H1 (cell line): ENCODE results near the gene PDK2. TPM values are rescaled to one million over a fixed set of nuclear protein-coding genes. Genes with fewer than 3 reads are reported as not detected.

ENCODE experiments used
- BACH1 ChIP-seq: IDR thresholded peaks from 2 replicates; pipeline ENCODE4 v1.6.1; 2012; ENCODE audit warnings: low read length, improper control_type of control experiment
- CBX8 ChIP-seq: fragments of 300-800, 300-1000 bp; sonication (generic); IDR thresholded peaks from 2 replicates; pipeline ENCODE4 v1.7.1; 2016; ENCODE audit warnings: low read depth, low read length, borderline replicate concordance
- CTCF ChIP-seq, 3 experiments: IDR thresholded peaks; 1 replicate in 2 of 3; 2 replicates in 1 of 3; pipeline versions ENCODE4 v1.5.1 to v1.6.1; 2011; ENCODE audit warnings: low read length in 3 of 3, mild to moderate bottlenecking in 3 of 3, inconsistent platforms in 2 of 3, low read depth in 1 of 3, moderate library complexity in 1 of 3; ENCODE audit not compliant: insufficient read depth in 1 of 3; ENCODE audit errors: control extremely low read depth in 1 of 3
- KDM1A ChIP-seq: fragments of 200-600, 300-600 bp; sonication (generic); IDR thresholded peaks from 2 replicates; pipeline ENCODE4 v1.7.1; 2016; ENCODE audit warnings: mild to moderate bottlenecking, low read length, borderline replicate concordance
- RFX5 ChIP-seq: IDR thresholded peaks from 2 replicates; pipeline ENCODE4 v1.6.1; 2011; ENCODE audit warnings: low read depth, low read length, improper control_type of control experiment, borderline replicate concordance
- SP1 ChIP-seq: IDR thresholded peaks from 2 replicates; pipeline ENCODE4 v1.6.1; 2011; ENCODE audit warnings: low read depth, low read length
- TAF1 ChIP-seq: IDR thresholded peaks from 2 replicates; pipeline ENCODE4 v1.6.1; 2011; ENCODE audit warnings: mild to moderate bottlenecking, low read depth, low read length
- polyA plus RNA-seq, 7 experiments: library from polyadenylated mRNA; depleted of rRNA in 3 of 7; stranded (reverse) in 5 of 7; unstranded in 2 of 7; fragments of >200 nt in 5 of 7; fragments of 200-250 nt in 2 of 7; gene quantifications; 1 replicate in 5 of 7; 2 replicates in 1 of 7; 4 replicates in 1 of 7; pipeline versions ENCODE4 v1.2.1 to v1.2.3, GENCODE V29; 2011 to 2013; ENCODE audit warnings: missing spikeins in 2 of 7, mixed read lengths in 2 of 7
- total RNA-seq: library from RNA; stranded (reverse); fragmentation: NEBNext Ultra II Directional; extraction: Animal tissue kit (Norgen Biotek cat#: 25700); gene quantifications from 2 replicates; pipeline ENCODE4 v1.2.1, GENCODE V29; 2021
- TF ChIP-seq, protein P1 (sequence below): fragments of 300-600 bp; sonication (generic); IDR thresholded peaks from 2 replicates; pipeline ENCODE4 v1.7.1; 2012; ENCODE audit warnings: low read length, moderate library complexity, mild to moderate bottlenecking, inconsistent platforms; ENCODE audit not compliant: insufficient replicate concordance

Gene PDK2
- total and polyA plus RNA-seq, 2 of the 8 experiments (the other 6 are each of a cell fraction or from before 2014, with no cell fraction given): 18.3 to 121 TPM

- TF ChIP-seq, protein P1, sequence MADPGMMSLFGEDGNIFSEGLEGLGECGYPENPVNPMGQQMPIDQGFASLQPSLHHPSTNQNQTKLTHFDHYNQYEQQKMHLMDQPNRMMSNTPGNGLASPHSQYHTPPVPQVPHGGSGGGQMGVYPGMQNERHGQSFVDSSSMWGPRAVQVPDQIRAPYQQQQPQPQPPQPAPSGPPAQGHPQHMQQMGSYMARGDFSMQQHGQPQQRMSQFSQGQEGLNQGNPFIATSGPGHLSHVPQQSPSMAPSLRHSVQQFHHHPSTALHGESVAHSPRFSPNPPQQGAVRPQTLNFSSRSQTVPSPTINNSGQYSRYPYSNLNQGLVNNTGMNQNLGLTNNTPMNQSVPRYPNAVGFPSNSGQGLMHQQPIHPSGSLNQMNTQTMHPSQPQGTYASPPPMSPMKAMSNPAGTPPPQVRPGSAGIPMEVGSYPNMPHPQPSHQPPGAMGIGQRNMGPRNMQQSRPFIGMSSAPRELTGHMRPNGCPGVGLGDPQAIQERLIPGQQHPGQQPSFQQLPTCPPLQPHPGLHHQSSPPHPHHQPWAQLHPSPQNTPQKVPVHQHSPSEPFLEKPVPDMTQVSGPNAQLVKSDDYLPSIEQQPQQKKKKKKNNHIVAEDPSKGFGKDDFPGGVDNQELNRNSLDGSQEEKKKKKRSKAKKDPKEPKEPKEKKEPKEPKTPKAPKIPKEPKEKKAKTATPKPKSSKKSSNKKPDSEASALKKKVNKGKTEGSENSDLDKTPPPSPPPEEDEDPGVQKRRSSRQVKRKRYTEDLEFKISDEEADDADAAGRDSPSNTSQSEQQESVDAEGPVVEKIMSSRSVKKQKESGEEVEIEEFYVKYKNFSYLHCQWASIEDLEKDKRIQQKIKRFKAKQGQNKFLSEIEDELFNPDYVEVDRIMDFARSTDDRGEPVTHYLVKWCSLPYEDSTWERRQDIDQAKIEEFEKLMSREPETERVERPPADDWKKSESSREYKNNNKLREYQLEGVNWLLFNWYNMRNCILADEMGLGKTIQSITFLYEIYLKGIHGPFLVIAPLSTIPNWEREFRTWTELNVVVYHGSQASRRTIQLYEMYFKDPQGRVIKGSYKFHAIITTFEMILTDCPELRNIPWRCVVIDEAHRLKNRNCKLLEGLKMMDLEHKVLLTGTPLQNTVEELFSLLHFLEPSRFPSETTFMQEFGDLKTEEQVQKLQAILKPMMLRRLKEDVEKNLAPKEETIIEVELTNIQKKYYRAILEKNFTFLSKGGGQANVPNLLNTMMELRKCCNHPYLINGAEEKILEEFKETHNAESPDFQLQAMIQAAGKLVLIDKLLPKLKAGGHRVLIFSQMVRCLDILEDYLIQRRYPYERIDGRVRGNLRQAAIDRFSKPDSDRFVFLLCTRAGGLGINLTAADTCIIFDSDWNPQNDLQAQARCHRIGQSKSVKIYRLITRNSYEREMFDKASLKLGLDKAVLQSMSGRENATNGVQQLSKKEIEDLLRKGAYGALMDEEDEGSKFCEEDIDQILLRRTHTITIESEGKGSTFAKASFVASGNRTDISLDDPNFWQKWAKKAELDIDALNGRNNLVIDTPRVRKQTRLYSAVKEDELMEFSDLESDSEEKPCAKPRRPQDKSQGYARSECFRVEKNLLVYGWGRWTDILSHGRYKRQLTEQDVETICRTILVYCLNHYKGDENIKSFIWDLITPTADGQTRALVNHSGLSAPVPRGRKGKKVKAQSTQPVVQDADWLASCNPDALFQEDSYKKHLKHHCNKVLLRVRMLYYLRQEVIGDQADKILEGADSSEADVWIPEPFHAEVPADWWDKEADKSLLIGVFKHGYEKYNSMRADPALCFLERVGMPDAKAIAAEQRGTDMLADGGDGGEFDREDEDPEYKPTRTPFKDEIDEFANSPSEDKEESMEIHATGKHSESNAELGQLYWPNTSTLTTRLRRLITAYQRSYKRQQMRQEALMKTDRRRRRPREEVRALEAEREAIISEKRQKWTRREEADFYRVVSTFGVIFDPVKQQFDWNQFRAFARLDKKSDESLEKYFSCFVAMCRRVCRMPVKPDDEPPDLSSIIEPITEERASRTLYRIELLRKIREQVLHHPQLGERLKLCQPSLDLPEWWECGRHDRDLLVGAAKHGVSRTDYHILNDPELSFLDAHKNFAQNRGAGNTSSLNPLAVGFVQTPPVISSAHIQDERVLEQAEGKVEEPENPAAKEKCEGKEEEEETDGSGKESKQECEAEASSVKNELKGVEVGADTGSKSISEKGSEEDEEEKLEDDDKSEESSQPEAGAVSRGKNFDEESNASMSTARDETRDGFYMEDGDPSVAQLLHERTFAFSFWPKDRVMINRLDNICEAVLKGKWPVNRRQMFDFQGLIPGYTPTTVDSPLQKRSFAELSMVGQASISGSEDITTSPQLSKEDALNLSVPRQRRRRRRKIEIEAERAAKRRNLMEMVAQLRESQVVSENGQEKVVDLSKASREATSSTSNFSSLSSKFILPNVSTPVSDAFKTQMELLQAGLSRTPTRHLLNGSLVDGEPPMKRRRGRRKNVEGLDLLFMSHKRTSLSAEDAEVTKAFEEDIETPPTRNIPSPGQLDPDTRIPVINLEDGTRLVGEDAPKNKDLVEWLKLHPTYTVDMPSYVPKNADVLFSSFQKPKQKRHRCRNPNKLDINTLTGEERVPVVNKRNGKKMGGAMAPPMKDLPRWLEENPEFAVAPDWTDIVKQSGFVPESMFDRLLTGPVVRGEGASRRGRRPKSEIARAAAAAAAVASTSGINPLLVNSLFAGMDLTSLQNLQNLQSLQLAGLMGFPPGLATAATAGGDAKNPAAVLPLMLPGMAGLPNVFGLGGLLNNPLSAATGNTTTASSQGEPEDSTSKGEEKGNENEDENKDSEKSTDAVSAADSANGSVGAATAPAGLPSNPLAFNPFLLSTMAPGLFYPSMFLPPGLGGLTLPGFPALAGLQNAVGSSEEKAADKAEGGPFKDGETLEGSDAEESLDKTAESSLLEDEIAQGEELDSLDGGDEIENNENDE: no peak
- TF ChIP-seq SP1 (no peak), TAF1 (no peak), KDM1A (peak; percentile 95), BACH1 (no peak), RFX5 (no peak), CBX8 (no peak), CTCF (IDR thresholded peaks at IDR 0.05; ENCODE audit: control extremely low read depth in 1 of 3, insufficient read depth in 1 of 3, low read depth in 1 of 3, low read length in 3 of 3) (peak; percentile 98 to 99 (median 98))
Measured at GRCh38 chr17:50087246-50087911, 7.8 kb upstream of the PDK2 start (continued).
